Calu3 (cell line): ENCODE results near the gene XDH. TPM values are rescaled to one million over a fixed set of nuclear protein-coding genes. Genes with fewer than 3 reads are reported as not detected.
A peak's percentile ranks its signal among the peaks of the same experiment; 100 is the strongest.

Source experiments
- BruUV-seq: library from RNA; stranded (reverse); fragments of 400-500 nt; replicated peaks from 2 replicates; lab custom pipeline; 2021; lab: Mats Ljungman, UMichigan
- CTCF ChIA-PET: fragments of 300-600 bp; sonication (Branson Sonifier 250); formaldehyde crosslinking; loops from one replicate; lab custom pipeline; 2022; ENCODE audit warnings: antibody characterized with exemption; lab: Charles Lee
- DNase-seq: peaks from one replicate; pipeline ENCODE4 v3.0.0; 2022
- H3K27ac Mint-ChIP-seq: one replicate; pipeline ENCODE4 v1.8.0; 2022; ENCODE audit warnings: mixed read lengths; ENCODE audit not compliant: unreplicated experiment
- H3K27me3 Mint-ChIP-seq: one replicate; pipeline ENCODE4 v1.8.0; 2022; ENCODE audit warnings: mixed read lengths; ENCODE audit not compliant: unreplicated experiment
- H3K36me3 Mint-ChIP-seq: one replicate; pipeline ENCODE4 v1.8.0; 2022; ENCODE audit warnings: mild to moderate bottlenecking, moderate library complexity, mixed read lengths; ENCODE audit not compliant: insufficient read depth, unreplicated experiment
- H3K4me1 Mint-ChIP-seq: one replicate; pipeline ENCODE4 v1.8.0; 2022; ENCODE audit warnings: mild to moderate bottlenecking, low read depth, mixed read lengths; ENCODE audit not compliant: unreplicated experiment
- H3K4me3 Mint-ChIP-seq: one replicate; pipeline ENCODE4 v1.8.0; 2022; ENCODE audit warnings: mild to moderate bottlenecking, low read depth, moderate library complexity, mixed read lengths; ENCODE audit not compliant: unreplicated experiment
- H3K9me3 Mint-ChIP-seq: one replicate; pipeline ENCODE4 v1.8.0; 2022; ENCODE audit warnings: low read depth, mixed read lengths; ENCODE audit not compliant: unreplicated experiment
- intact Hi-C: fragments of 100-400 bp; cut with micrococcal nuclease; formaldehyde crosslinking; loops from one replicate; pipeline ENCODE4 v1.10.0; 2022; ENCODE audit not compliant: unreplicated experiment
- total RNA-seq: library from RNA; stranded (reverse); gene quantifications from 2 replicates; pipeline ENCODE4 v1.2.3, GENCODE V29; 2022
- TF ChIP-seq, protein P1 (sequence below): fragments of 200-600 bp; IDR thresholded peaks from one replicate; pipeline ENCODE4 v1.8.0; 2022; ENCODE audit warnings: antibody characterized with exemption; ENCODE audit not compliant: unreplicated experiment

The XDH gene
- total RNA-seq, 1 experiment from 2014 or later = 4.2 TPM

DNA sequence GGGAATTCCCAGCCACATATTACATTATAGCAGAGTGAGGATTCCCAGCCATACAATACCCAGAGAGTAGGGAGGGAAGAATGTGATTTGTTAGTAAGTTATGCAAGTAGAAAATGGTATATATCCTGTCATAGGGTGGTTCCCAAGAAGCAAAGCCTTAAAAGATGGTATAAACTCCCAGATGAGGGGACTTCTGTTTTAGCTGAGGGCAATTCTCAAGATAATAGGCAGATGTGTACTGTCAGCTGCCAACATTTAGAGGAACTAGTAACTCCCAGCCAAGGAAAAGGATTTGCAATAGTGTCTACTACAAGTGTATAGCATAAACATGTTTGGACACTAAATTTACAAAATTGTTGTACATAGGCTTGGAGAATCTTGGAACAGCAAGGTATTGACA, 86.5 kb downstream of the XDH start:
- CTCF ChIA-PET = no interaction called here
- H3K9me3 Mint-ChIP-seq = no peaks in the 10 kb centered on the region
- peaks cover 20% of the 10 kb centered on the region for H3K4me1 Mint-ChIP-seq
- no peaks in the 10 kb centered on the region for H3K27me3 Mint-ChIP-seq
- H3K27ac Mint-ChIP-seq = no peak overlapping the region
- BruUV-seq = no TSS peak
- TF ChIP-seq, protein P1, sequence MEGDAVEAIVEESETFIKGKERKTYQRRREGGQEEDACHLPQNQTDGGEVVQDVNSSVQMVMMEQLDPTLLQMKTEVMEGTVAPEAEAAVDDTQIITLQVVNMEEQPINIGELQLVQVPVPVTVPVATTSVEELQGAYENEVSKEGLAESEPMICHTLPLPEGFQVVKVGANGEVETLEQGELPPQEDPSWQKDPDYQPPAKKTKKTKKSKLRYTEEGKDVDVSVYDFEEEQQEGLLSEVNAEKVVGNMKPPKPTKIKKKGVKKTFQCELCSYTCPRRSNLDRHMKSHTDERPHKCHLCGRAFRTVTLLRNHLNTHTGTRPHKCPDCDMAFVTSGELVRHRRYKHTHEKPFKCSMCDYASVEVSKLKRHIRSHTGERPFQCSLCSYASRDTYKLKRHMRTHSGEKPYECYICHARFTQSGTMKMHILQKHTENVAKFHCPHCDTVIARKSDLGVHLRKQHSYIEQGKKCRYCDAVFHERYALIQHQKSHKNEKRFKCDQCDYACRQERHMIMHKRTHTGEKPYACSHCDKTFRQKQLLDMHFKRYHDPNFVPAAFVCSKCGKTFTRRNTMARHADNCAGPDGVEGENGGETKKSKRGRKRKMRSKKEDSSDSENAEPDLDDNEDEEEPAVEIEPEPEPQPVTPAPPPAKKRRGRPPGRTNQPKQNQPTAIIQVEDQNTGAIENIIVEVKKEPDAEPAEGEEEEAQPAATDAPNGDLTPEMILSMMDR = no peak
- intact Hi-C loops = no loop called here
- no peaks in the 10 kb centered on the region for H3K36me3 Mint-ChIP-seq
- DNase-seq = no peak
- no peak overlapping the region for H3K4me3 Mint-ChIP-seq

DNA sequence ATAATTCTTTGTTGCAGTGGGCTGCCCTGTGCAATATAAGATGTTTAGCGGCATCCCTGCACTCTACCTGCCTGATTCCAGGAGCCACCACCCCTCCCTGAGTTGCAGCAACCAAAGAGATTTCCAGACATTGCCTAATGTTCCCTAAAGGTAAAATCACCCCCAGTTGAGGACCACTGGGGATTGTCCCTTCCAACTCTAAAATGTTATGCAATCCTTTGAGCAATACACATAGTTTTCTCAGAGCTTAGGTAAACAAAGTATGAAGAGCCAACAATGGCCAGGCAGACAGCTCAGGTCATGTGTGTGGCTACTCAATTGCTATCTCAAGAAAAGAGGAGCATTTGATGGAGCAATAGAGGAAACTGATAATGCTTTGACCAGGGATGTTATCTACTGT, 87.0 kb downstream of the XDH start:
- H3K27me3 Mint-ChIP-seq = no peaks in the 10 kb centered on the region
- no peak for DNase-seq
- intact Hi-C loops = no loop called here

DNA sequence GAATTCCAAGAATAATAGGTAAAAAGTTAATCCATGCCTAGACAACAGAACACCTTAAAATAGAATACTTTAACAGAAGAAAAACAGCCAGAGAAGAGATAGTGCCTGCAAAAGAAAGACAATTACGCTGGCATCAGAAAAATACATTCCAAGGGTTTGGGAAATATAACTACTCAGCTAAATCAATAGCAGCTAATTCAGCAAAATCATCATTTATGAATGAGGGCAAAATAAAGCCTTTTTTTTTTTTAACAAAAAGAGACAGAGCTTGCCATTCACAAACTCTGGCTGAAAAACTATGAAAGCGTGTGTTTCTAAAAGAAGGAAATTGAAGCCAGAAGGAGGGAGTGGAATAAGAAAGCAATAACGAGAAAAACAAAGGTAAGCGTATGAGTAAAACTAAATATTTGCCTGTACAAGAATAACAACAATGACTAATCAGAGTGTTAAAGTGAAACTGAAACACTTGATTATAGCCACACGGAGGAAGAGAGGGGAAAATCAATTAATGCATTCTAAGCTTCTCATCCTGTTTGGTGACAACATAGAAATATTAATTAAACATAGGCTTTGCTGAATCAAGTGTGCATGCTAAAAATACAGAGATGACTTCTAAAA, 90.4 kb downstream of the XDH start:
- DNase-seq = no peak
- Mint-ChIP-seq H3K4me1 (peaks cover 13% of the 10 kb centered on the region), H3K27me3 (no peaks in the 10 kb centered on the region), H3K4me3 (peak overlapping the region; percentile 54), H3K27ac (peak overlapping the region; percentile 47), H3K9me3 (no peaks in the 10 kb centered on the region), H3K36me3 (no peaks in the 10 kb centered on the region)
- intact Hi-C loops = no loop called here
- CTCF ChIA-PET = interaction anchor here (0.6 to 1.1 kb wide), 4 partner anchors 13 to 706 kb away, joined by 3 to 5 read pairs (median 3); partner anchors contain the start of gene EHD3
- no TSS peak for BruUV-seq
- TF ChIP-seq, protein P1 = no peak

More for the DNA sequence above, 87.0 kb downstream of the XDH start:
- BruUV-seq = no TSS peak
- no peaks in the 10 kb centered on the region for H3K9me3 Mint-ChIP-seq
- H3K4me3 Mint-ChIP-seq = no peak overlapping the region
- CTCF ChIA-PET = no interaction called here
- H3K36me3 Mint-ChIP-seq = no peaks in the 10 kb centered on the region
- peaks cover 20% of the 10 kb centered on the region for H3K4me1 Mint-ChIP-seq
- TF ChIP-seq, protein P1 = no peak
- H3K27ac Mint-ChIP-seq = no peak overlapping the region

DNA sequence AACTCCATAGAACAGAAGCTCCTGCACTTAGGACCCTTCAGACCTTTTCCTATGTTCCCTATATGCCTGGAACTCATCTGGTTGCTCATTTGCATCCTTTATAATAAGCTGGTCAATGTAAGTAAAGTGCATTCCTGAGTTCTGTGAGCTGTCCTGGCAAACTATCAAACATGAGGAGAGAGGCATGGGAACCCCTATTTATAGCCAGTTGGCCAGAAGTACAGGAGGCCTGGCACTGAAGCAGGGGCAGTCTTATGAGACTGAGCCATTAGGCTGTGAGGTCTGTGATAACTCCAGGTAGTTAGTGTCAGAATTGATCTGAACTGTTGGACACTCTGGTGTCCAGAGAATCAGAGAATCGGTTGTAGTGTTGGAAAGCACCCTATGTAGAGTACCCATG, 92.2 kb downstream of the XDH start:
- H3K9me3 Mint-ChIP-seq = no peaks in the 10 kb centered on the region
- H3K4me1 Mint-ChIP-seq = peaks cover 11% of the 10 kb centered on the region
- TF ChIP-seq, protein P1 = no peak
- BruUV-seq = no TSS peak
- intact Hi-C loops = no loop called here
- DNase-seq = no peak
- CTCF ChIA-PET = no interaction called here
- no peaks in the 10 kb centered on the region for H3K36me3 Mint-ChIP-seq
- H3K4me3 Mint-ChIP-seq = no peak overlapping the region
- no peak overlapping the region for H3K27ac Mint-ChIP-seq
- H3K27me3 Mint-ChIP-seq = no peaks in the 10 kb centered on the region
